Activated T-cell treated with anti-CD3 and anti-CD28 coated beads, Interleukin-2, amount 50 U/mL, for 4 hours (primary cell): Measurements from ENCODE around the gene MYADM. TPM values are rescaled to one million over a fixed set of nuclear protein-coding genes. Genes with fewer than 3 reads are reported as not detected.
A peak's percentile ranks its signal among the peaks of the same experiment; 100 is the strongest.

Experiments used
- ATAC-seq, 2 donors: fragments of 200-7000 bp; cut with Tn5 transposase; one replicate each; pipeline ENCODE4 v1.10.0; 2021
- DNase-seq: peaks from one replicate; pipeline ENCODE4 v3.0.0-alpha.2; 2020
- H3K27me3 Mint-ChIP-seq: one replicate; pipeline ENCODE4 v1.8.0; 2021; ENCODE audit warnings: low read depth, mixed read lengths
- H3K36me3 Mint-ChIP-seq: one replicate; pipeline ENCODE4 v1.8.0; 2022; ENCODE audit warnings: mixed read lengths; ENCODE audit not compliant: insufficient read depth
- H3K4me1 Mint-ChIP-seq: one replicate; pipeline ENCODE4 v1.8.0; 2021; ENCODE audit warnings: low read depth, mixed read lengths
- H3K4me3 Mint-ChIP-seq: one replicate; pipeline ENCODE4 v1.8.0; 2021; ENCODE audit warnings: mild to moderate bottlenecking, moderate library complexity, mixed read lengths
- H3K9me3 Mint-ChIP-seq: one replicate; pipeline ENCODE4 v1.8.0; 2021; ENCODE audit warnings: mixed read lengths
- total RNA-seq, 3 donors: library from RNA; stranded (reverse); gene quantifications; one replicate each; pipeline ENCODE4 v1.2.1, GENCODE V29; 2021

MYADM gene
- total RNA-seq, 3 donors from 2014 or later = 11.3 to 12.0 (median 11.6) TPM

- Mint-ChIP-seq H3K27me3 (peaks cover 30% of the 10 kb centered on the region), H3K4me1 (peaks cover 12% of the 10 kb centered on the region), H3K36me3 (no peaks in the 10 kb centered on the region), H3K9me3 (no peaks in the 10 kb centered on the region), H3K4me3 (no peak overlapping the region)
- no peak for DNase-seq
- ATAC-seq = no peak
Observed at GRCh38 chr19:53885036-53885435, 17.4 kb downstream of the MYADM start.

GRCh38 chr19:53892301-53892980 lies 24.8 kb downstream of the MYADM start:
- ATAC-seq (no peak), DNase-seq (no peak)
- Mint-ChIP-seq H3K4me3 (no peak overlapping the region), H3K9me3 (no peaks in the 10 kb centered on the region), H3K4me1 (peaks cover 3% of the 10 kb centered on the region), H3K27me3 (peaks cover 53% of the 10 kb centered on the region), H3K36me3 (no peaks in the 10 kb centered on the region)

GRCh38 chr19:53892981-53893325 lies 25.3 kb downstream of the MYADM start:
- Mint-ChIP-seq H3K4me1 (peaks cover 3% of the 10 kb centered on the region), H3K27me3 (peaks cover 58% of the 10 kb centered on the region), H3K36me3 (no peaks in the 10 kb centered on the region), H3K4me3 (no peak overlapping the region), H3K9me3 (no peaks in the 10 kb centered on the region)
- DNase-seq (no peak), ATAC-seq (no peak)

GRCh38 chr19:53894707-53895106 lies 27.0 kb downstream of the MYADM start:
- Mint-ChIP-seq H3K4me1 (peaks cover 5% of the 10 kb centered on the region), H3K4me3 (no peak overlapping the region), H3K9me3 (no peaks in the 10 kb centered on the region), H3K27me3 (peaks cover 76% of the 10 kb centered on the region), H3K36me3 (no peaks in the 10 kb centered on the region)
- DNase-seq (no peak), ATAC-seq (no peak)

GRCh38 chr19:53896682-53897081 lies 29.0 kb downstream of the MYADM start:
- Mint-ChIP-seq H3K4me1 (peaks cover 2% of the 10 kb centered on the region), H3K9me3 (no peaks in the 10 kb centered on the region), H3K36me3 (no peaks in the 10 kb centered on the region), H3K27me3 (peaks cover 79% of the 10 kb centered on the region), H3K4me3 (no peak overlapping the region)
- DNase-seq = no peak
- no peak for ATAC-seq

- H3K27me3 Mint-ChIP-seq = peaks cover 78% of the 10 kb centered on the region
Observed at GRCh38 chr19:53897459-53897858, 29.8 kb downstream of the MYADM start.

GRCh38 chr19:53898166-53898565 lies 30.5 kb downstream of the MYADM start:
- Mint-ChIP-seq H3K4me1 (peaks cover 2% of the 10 kb centered on the region), H3K27me3 (peaks cover 75% of the 10 kb centered on the region), H3K4me3 (no peak overlapping the region), H3K36me3 (no peaks in the 10 kb centered on the region), H3K9me3 (no peaks in the 10 kb centered on the region)
- no peak for DNase-seq
- no peak for ATAC-seq

More at GRCh38 chr19:53897459-53897858, 29.8 kb downstream of the MYADM start:
- ATAC-seq = no peak
- no peaks in the 10 kb centered on the region for H3K36me3 Mint-ChIP-seq
- DNase-seq = no peak
- H3K4me1 Mint-ChIP-seq = peaks cover 2% of the 10 kb centered on the region
- no peaks in the 10 kb centered on the region for H3K9me3 Mint-ChIP-seq
- H3K4me3 Mint-ChIP-seq = no peak overlapping the region

GRCh38 chr19:53898636-53899341 lies 31.1 kb downstream of the MYADM start:
- Mint-ChIP-seq H3K4me3 (no peak overlapping the region), H3K36me3 (no peaks in the 10 kb centered on the region), H3K4me1 (peaks cover 2% of the 10 kb centered on the region), H3K9me3 (no peaks in the 10 kb centered on the region), H3K27me3 (peaks cover 72% of the 10 kb centered on the region)
- DNase-seq (no peak), ATAC-seq (no peak)

- no peaks in the 10 kb centered on the region for H3K36me3 Mint-ChIP-seq
- peaks cover 2% of the 10 kb centered on the region for H3K4me1 Mint-ChIP-seq
- no peak for ATAC-seq
- peaks cover 73% of the 10 kb centered on the region for H3K27me3 Mint-ChIP-seq
- H3K4me3 Mint-ChIP-seq = no peak overlapping the region
- no peak for DNase-seq
- H3K9me3 Mint-ChIP-seq = no peaks in the 10 kb centered on the region
Observed at GRCh38 chr19:53900191-53900860, 32.6 kb downstream of the MYADM start.

GRCh38 chr19:53903055-53903680 lies 35.5 kb downstream of the MYADM start:
- Mint-ChIP-seq H3K36me3 (no peaks in the 10 kb centered on the region), H3K27me3 (peaks cover 74% of the 10 kb centered on the region), H3K4me3 (no peak overlapping the region), H3K4me1 (peaks cover 14% of the 10 kb centered on the region), H3K9me3 (no peaks in the 10 kb centered on the region)
- ATAC-seq (no peak), DNase-seq (no peak)

- no peak overlapping the region for H3K4me3 Mint-ChIP-seq
- H3K27me3 Mint-ChIP-seq = peaks cover 69% of the 10 kb centered on the region
- no peaks in the 10 kb centered on the region for H3K9me3 Mint-ChIP-seq
- H3K4me1 Mint-ChIP-seq = peaks cover 20% of the 10 kb centered on the region
- DNase-seq = no peak
- H3K36me3 Mint-ChIP-seq = no peaks in the 10 kb centered on the region
- no peak for ATAC-seq
Observed at GRCh38 chr19:53904909-53905308, 37.2 kb downstream of the MYADM start.

GRCh38 chr19:53905787-53906186 lies 38.1 kb downstream of the MYADM start:
- no peak overlapping the region for H3K4me3 Mint-ChIP-seq
- no peak for DNase-seq
- peaks cover 71% of the 10 kb centered on the region for H3K27me3 Mint-ChIP-seq
- ATAC-seq = no peak
- no peaks in the 10 kb centered on the region for H3K36me3 Mint-ChIP-seq
- no peaks in the 10 kb centered on the region for H3K9me3 Mint-ChIP-seq
- H3K4me1 Mint-ChIP-seq = peaks cover 21% of the 10 kb centered on the region

GRCh38 chr19:53906211-53907192 lies 38.8 kb downstream of the MYADM start:
- Mint-ChIP-seq H3K9me3 (no peaks in the 10 kb centered on the region), H3K4me1 (peaks cover 21% of the 10 kb centered on the region), H3K36me3 (no peaks in the 10 kb centered on the region), H3K27me3 (peaks cover 77% of the 10 kb centered on the region), H3K4me3 (no peak overlapping the region)
- DNase-seq = peak; percentile 66
- ATAC-seq = peak; percentile 60 to 62
